A549 (cell line): Measurements from ENCODE around the gene ALDH4A1. TPM values are rescaled to one million over a fixed set of nuclear protein-coding genes. Genes with fewer than 3 reads are reported as not detected.

Experiments used
- ATAC-seq, 2 experiments: fragments of 200-7000 bp in 1 of 2; fragments of >200 bp in 1 of 2; cut with Nextera tagmentation in 1 of 2; cut with Tn5 transposase in 1 of 2; 3 replicates each; pipeline versions ENCODE4 v1.8.0 to v1.9.1; 2018 to 2020; ENCODE audit warnings: mild to moderate bottlenecking in 1 of 2, moderate library complexity in 1 of 2
- CTCF ChIA-PET: fragments of 300-600 bp; sonication (Branson Sonifier 250); formaldehyde crosslinking; extraction: SDS; loops from one replicate; lab custom pipeline; 2021; ENCODE audit warnings: antibody characterized with exemption, inconsistent platforms; lab: Yijun Ruan, JAX
- POLR2A ChIA-PET: fragments of 350-600 bp; formaldehyde crosslinking; extraction: SDS; loops from one replicate; lab custom pipeline; 2021; ENCODE audit warnings: antibody characterized with exemption, inconsistent platforms; lab: Yijun Ruan, JAX
- DNase-seq, 2 experiments: peaks; one replicate each; pipeline versions ENCODE4 v3.0.0 to v3.0.0-alpha.2; 2011 to 2016; ENCODE audit warnings: low read depth in 1 of 2, low spot score in 1 of 2
- FAIRE-seq: peaks from 2 replicates; lab custom pipeline; 2011; peaks lifted over from hg19 to GRCh38; lab: Jason Lieb, UNC
- H3K27ac ChIP-seq, 2 experiments: fragments of >200 bp; sonication (Bioruptor Twin); formaldehyde crosslinking; 3 replicates each; pipeline ENCODE4 v1.5.1; 2016 to 2017
- H3K4me1 ChIP-seq: fragments of >200 bp; sonication (Bioruptor Twin); formaldehyde crosslinking; 3 replicates; pipeline ENCODE4 v1.6.1; 2016
- H3K4me2 ChIP-seq: fragments of >200 bp; sonication (Bioruptor Twin); formaldehyde crosslinking; 3 replicates; pipeline ENCODE4 v1.6.1; 2016
- H3K4me3 ChIP-seq: fragments of >200 bp; sonication (Bioruptor Twin); formaldehyde crosslinking; 3 replicates; pipeline ENCODE4 v1.5.1; 2016
- H3K9me3 ChIP-seq: fragments of >200 bp; sonication (Bioruptor Twin); formaldehyde crosslinking; 3 replicates; pipeline ENCODE4 v1.6.1; 2016
- BHLHE40 ChIP-seq: IDR thresholded peaks from 2 replicates; pipeline ENCODE4 v1.6.1; 2012; ENCODE audit warnings: low read depth, low read length, inconsistent platforms
- FOSB ChIP-seq: fragments of 250-450 bp; sonication (Bioruptor Pico); IDR thresholded peaks from 2 replicates; pipeline ENCODE4 v1.5.0; 2020; ENCODE audit warnings: mild to moderate bottlenecking, moderate library complexity
- FOSL2 ChIP-seq, 2 experiments: fragments of 450-650 bp in 1 of 2; fragments of >200 bp in 1 of 2; sonication (Bioruptor Twin) in 1 of 2; formaldehyde crosslinking; IDR thresholded peaks; 2 replicates each; pipeline versions ENCODE4 v1.5.0 to v1.6.1; 2016 to 2020; ENCODE audit warnings: mild to moderate bottlenecking in 1 of 2, moderate library complexity in 1 of 2
- FOXS1 ChIP-seq: fragments of 250-450 bp; sonication (Bioruptor Pico); IDR thresholded peaks from 2 replicates; pipeline ENCODE4 v1.5.0; 2020; ENCODE audit warnings: mild to moderate bottlenecking, moderate library complexity
- HOXB13 ChIP-seq: fragments of 250-450 bp; sonication (Bioruptor Pico); IDR thresholded peaks from 2 replicates; pipeline ENCODE4 v1.5.0; 2020; ENCODE audit warnings: low read depth, mild to moderate bottlenecking, moderate library complexity
- JUNB ChIP-seq: fragments of >200 bp; sonication (Bioruptor Twin); formaldehyde crosslinking; IDR thresholded peaks from 2 replicates; pipeline ENCODE4 v1.6.1; 2016
- MAZ ChIP-seq: fragments of 150-350 bp; IDR thresholded peaks from 2 replicates; pipeline ENCODE4 v1.6.1; 2014; ENCODE audit warnings: antibody characterized with exemption, low read depth, low read length, borderline replicate concordance
- NR3C1 ChIP-seq: fragments of >200 bp; sonication (Bioruptor Twin); formaldehyde crosslinking; IDR thresholded peaks from 3 replicates; pipeline ENCODE4 v1.6.1; 2017
- PBX3 ChIP-seq: IDR thresholded peaks from 2 replicates; pipeline ENCODE4 v1.6.1; 2012
- PHF8 ChIP-seq: fragments of 200-600 bp; sonication (generic); IDR thresholded peaks from 2 replicates; pipeline ENCODE4 v1.6.1; 2016; ENCODE audit warnings: low read depth, mild to moderate bottlenecking, antibody characterized with exemption, moderate library complexity, borderline replicate concordance
- POLR2AphosphoS2 ChIP-seq: conservative IDR thresholded peaks from 2 replicates; pipeline ENCODE4 v1.6.1; 2012; ENCODE audit warnings: low read length, improper control_type of control experiment, inconsistent platforms
- RAD21 ChIP-seq, 2 experiments: fragments of >200 bp in 1 of 2; sonication (Bioruptor Twin) in 1 of 2; formaldehyde crosslinking in 1 of 2; IDR thresholded peaks in 1 of 2; conservative IDR thresholded peaks in 1 of 2; 2 replicates in 1 of 2; 3 replicates in 1 of 2; pipeline ENCODE4 v1.6.1; 2012 to 2018; ENCODE audit warnings: inconsistent platforms in 1 of 2
- RARB ChIP-seq: fragments of 250-450 bp; sonication (Bioruptor Pico); IDR thresholded peaks from 2 replicates; pipeline ENCODE4 v1.8.0; 2021; ENCODE audit warnings: mild to moderate bottlenecking, moderate library complexity
- SMC3 ChIP-seq: fragments of >200 bp; sonication (Bioruptor Twin); formaldehyde crosslinking; IDR thresholded peaks from 3 replicates; pipeline ENCODE4 v1.6.1; 2018; ENCODE audit warnings: inconsistent platforms
- TP53 ChIP-seq: fragments of 250-450 bp; sonication (Bioruptor Pico); IDR thresholded peaks from 2 replicates; pipeline ENCODE4 v1.5.0; 2021; ENCODE audit warnings: mild to moderate bottlenecking, moderate library complexity
- ZC3H11A ChIP-seq: fragments of 450-650 bp; IDR thresholded peaks from 2 replicates; pipeline ENCODE4 v1.6.1; 2014; ENCODE audit warnings: antibody characterized with exemption, mild to moderate bottlenecking
- ZNF302 ChIP-seq: fragments of 250-450 bp; sonication (Bioruptor Pico); IDR thresholded peaks from 2 replicates; pipeline ENCODE4 v1.9.0; 2021; ENCODE audit warnings: inconsistent platforms, mild to moderate bottlenecking, moderate library complexity
- WGBS: methylation state at CpG from one replicate; pipeline ENCODE4 v1.1.6; 2017; ENCODE audit errors: missing lambda C conversion rate; 5-methylcytosine and 5-hydroxymethylcytosine counted together
- polyA plus RNA-seq, 4 experiments: library from polyadenylated mRNA; depleted of rRNA in 3 of 4; stranded (reverse); fragments of >200 nt; fragmentation: RNase III in 1 of 4; extraction: RNeasy Plus Mini Kit Qiagen cat#74134 plus additional on column Dnase treatment in 1 of 4; gene quantifications; 2 replicates in 3 of 4; 3 replicates in 1 of 4; pipeline ENCODE4 v1.2.3, GENCODE V29; 2011 to 2017
- TF ChIP-seq, protein P1 (sequence below): fragments of 250-450 bp; sonication (Bioruptor Pico); IDR thresholded peaks from 2 replicates; pipeline ENCODE4 v1.5.0; 2020; ENCODE audit warnings: low read depth, mild to moderate bottlenecking, moderate library complexity
- TF ChIP-seq, protein P2 (sequence below): fragments of >200 bp; sonication (Bioruptor Twin); formaldehyde crosslinking; IDR thresholded peaks from 3 replicates; pipeline ENCODE4 v1.5.1; 2016
- TF ChIP-seq, protein P3 (sequence below): fragments of 450-650 bp; IDR thresholded peaks from 2 replicates; pipeline ENCODE4 v1.6.1; 2014; ENCODE audit warnings: antibody characterized with exemption
- TF ChIP-seq, protein P4 (sequence below): fragments of >200 bp; sonication (Bioruptor Twin); formaldehyde crosslinking; IDR thresholded peaks from 3 replicates; pipeline ENCODE4 v1.6.1; 2016

ALDH4A1 gene
- polyA plus RNA-seq, 2 of the 4 experiments (the other 2 are of a cell fraction) = 9.4 to 15.4 TPM

GRCh38 chr1:18907917-18908845 is 5.8 kb upstream of the ALDH4A1 start:
- ChIA-PET POLR2A (no interaction called here), CTCF (interaction anchor here (0.9 to 20.0 kb wide), 31 partner anchors 6 to 311 kb away, joined by 3 to 319 read pairs (median 7); no protein-coding TSS in a partner anchor)
- H3K4me3 ChIP-seq = no peak overlapping the region
- H3K4me1 ChIP-seq = peaks cover 29% of the 10 kb centered on the region
- H3K9me3 ChIP-seq = no peaks in the 10 kb centered on the region
- peak overlapping the region in 1 of 2 experiments; percentile 46; a peak in 3 of 6 replicates for H3K27ac ChIP-seq
- DNase-seq (no peak), FAIRE-seq (no peak), ATAC-seq (no peak)
- no peak for TF ChIP-seq POLR2AphosphoS2
- TF ChIP-seq FOSL2 (IDR thresholded peaks at IDR 0.05) = no peak
- no peak for TF ChIP-seq FOSL2 (CRISPR knock-in tag; IDR thresholded peaks at IDR 0.05)
- TF ChIP-seq MAZ = no peak
- TF ChIP-seq NR3C1 = no peak
- no peak for TF ChIP-seq JUNB
- no peak for TF ChIP-seq ZNF302
- TF ChIP-seq, protein P1, sequence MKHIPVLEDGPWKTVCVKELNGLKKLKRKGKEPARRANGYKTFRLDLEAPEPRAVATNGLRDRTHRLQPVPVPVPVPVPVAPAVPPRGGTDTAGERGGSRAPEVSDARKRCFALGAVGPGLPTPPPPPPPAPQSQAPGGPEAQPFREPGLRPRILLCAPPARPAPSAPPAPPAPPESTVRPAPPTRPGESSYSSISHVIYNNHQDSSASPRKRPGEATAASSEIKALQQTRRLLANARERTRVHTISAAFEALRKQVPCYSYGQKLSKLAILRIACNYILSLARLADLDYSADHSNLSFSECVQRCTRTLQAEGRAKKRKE (CRISPR knock-in tag) = no peak
- TF ChIP-seq ZC3H11A = no peak
- no peak for TF ChIP-seq HOXB13 (CRISPR knock-in tag)
- 94% methylated on average over 17 of the region's 22 CpGs for WGBS
- no peak overlapping the region for H3K4me2 ChIP-seq

DNA sequence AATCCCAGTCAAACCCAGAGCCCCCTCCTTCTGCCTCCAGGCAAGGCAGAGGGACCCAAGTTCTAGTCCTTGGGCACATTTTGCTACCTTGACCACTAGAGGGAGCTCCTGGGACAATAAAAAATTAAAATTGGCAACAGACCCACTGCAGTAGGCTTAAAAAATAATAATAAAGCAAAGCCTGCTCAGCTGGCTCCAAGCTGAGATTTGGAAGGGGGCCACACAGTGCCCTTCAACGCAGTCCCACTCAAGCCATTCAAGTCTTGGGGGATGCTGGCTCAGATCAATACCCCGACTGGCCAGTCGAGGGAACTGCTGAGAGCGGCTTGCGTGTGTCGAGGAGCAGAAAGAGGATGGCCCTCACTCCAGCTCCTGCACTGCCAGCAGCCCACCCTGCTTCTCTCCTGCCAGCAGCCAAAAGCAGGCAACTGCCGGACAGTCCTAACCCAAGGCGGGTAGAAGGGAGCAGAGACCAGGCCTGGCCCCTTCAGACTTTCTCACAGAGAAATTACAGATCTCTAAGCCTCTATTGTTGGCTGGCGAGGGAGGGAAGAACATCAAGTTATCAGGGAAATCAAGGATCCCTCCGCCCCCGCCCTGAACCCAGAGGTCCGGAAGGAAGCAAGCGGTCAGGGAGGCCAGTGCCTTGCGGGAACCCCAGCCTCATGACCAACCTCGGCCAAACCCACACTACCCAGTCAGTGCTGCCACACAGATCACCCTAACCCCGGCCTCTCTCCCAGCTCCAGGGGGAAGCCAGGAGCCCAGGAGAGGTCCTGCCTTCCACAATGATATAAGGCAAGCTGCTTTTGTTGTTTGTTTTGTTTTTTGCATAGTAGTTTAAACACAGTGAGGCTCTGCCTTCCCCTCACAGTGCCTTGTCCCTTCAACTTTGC is 4.9 kb upstream of the ALDH4A1 start:
- Histone ChIP-seq H3K27ac (peak overlapping the region; percentile 46 to 53; a peak in 4 of 6 replicates), H3K4me2 (no peak overlapping the region), H3K4me3 (no peak overlapping the region), H3K4me1 (peaks cover 24% of the 10 kb centered on the region), H3K9me3 (no peaks in the 10 kb centered on the region)
- ATAC-seq (peak in 1 of 2 experiments; percentile 22; a peak in 3 of 6 replicates), FAIRE-seq (no peak), DNase-seq (peak; percentile 49 to 58)
- TF ChIP-seq PBX3 = no peak
- peak; percentile 61 to 82 for TF ChIP-seq RAD21 (conservative IDR thresholded peaks at IDR 0.05 in 1 of 2, IDR thresholded peaks at IDR 0.05 in 1 of 2)
- peak; percentile 80 for TF ChIP-seq SMC3
- TF ChIP-seq, protein P2, sequence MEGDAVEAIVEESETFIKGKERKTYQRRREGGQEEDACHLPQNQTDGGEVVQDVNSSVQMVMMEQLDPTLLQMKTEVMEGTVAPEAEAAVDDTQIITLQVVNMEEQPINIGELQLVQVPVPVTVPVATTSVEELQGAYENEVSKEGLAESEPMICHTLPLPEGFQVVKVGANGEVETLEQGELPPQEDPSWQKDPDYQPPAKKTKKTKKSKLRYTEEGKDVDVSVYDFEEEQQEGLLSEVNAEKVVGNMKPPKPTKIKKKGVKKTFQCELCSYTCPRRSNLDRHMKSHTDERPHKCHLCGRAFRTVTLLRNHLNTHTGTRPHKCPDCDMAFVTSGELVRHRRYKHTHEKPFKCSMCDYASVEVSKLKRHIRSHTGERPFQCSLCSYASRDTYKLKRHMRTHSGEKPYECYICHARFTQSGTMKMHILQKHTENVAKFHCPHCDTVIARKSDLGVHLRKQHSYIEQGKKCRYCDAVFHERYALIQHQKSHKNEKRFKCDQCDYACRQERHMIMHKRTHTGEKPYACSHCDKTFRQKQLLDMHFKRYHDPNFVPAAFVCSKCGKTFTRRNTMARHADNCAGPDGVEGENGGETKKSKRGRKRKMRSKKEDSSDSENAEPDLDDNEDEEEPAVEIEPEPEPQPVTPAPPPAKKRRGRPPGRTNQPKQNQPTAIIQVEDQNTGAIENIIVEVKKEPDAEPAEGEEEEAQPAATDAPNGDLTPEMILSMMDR = peak; percentile 85
- POLR2A ChIA-PET = no interaction called here
- WGBS = 59% methylated on average over 9 of the region's 16 CpGs
- CTCF ChIA-PET = interaction anchor here (0.6 to 20.0 kb wide), 42 partner anchors 7 to 310 kb away, joined by 3 to 319 read pairs (median 5); no protein-coding TSS in a partner anchor

DNA sequence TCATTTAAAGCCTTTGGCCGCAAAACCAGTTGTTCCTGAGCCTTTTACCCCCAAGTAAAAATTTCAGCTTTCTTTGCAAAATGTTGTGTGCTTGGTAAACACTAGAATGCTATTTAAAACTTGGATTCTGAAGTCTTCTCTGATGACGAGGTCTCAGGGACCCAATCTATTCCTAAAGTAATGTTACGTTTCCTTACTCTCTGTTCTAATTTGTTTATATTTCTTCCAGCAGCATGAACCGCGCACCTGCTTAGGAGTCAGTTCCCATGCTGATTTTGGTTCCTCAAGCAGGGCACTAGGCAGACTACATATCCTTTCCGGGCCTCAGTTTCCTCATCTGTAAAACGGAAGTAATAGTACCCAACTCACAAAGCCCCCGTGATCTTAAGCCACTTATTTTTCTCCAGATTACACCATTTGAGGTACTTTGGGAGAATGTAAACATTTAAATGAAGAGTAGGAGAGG is 969 bp upstream of the ALDH4A1 start:
- ATAC-seq = no peak
- H3K4me2 ChIP-seq = peak overlapping the region; percentile 99
- FAIRE-seq = no peak
- no peak for DNase-seq
- ChIA-PET POLR2A (no interaction called here), CTCF (interaction anchor here (1.2 to 20.0 kb wide), 5 partner anchors 11 to 211 kb away, joined by 3 to 319 read pairs (median 24); no protein-coding TSS in a partner anchor)
- H3K9me3 ChIP-seq = no peaks in the 10 kb centered on the region
- TF ChIP-seq FOSB (CRISPR knock-in tag) = no peak
- TF ChIP-seq FOXS1 (CRISPR knock-in tag) = no peak
- TF ChIP-seq, protein P3, sequence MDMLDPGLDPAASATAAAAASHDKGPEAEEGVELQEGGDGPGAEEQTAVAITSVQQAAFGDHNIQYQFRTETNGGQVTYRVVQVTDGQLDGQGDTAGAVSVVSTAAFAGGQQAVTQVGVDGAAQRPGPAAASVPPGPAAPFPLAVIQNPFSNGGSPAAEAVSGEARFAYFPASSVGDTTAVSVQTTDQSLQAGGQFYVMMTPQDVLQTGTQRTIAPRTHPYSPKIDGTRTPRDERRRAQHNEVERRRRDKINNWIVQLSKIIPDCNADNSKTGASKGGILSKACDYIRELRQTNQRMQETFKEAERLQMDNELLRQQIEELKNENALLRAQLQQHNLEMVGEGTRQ = no peak
- TF ChIP-seq, protein P4, sequence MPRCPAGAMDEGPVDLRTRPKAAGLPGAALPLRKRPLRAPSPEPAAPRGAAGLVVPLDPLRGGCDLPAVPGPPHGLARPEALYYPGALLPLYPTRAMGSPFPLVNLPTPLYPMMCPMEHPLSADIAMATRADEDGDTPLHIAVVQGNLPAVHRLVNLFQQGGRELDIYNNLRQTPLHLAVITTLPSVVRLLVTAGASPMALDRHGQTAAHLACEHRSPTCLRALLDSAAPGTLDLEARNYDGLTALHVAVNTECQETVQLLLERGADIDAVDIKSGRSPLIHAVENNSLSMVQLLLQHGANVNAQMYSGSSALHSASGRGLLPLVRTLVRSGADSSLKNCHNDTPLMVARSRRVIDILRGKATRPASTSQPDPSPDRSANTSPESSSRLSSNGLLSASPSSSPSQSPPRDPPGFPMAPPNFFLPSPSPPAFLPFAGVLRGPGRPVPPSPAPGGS = no peak
- TF ChIP-seq BHLHE40 = no peak
- TF ChIP-seq TP53 (CRISPR knock-in tag) = no peak
- TF ChIP-seq PBX3 = no peak
- no peak for TF ChIP-seq SMC3
- TF ChIP-seq RARB = no peak
- TF ChIP-seq ZNF302 = no peak
- TF ChIP-seq PHF8 = no peak
- WGBS = 45% methylated on average over 8 of the region's 8 CpGs
- H3K27ac ChIP-seq = peak overlapping the region; percentile 86 to 91; a peak in 5 of 6 replicates
- H3K4me3 ChIP-seq = peak overlapping the region; percentile 97
- peaks cover 35% of the 10 kb centered on the region for H3K4me1 ChIP-seq
